A549 (cell line): ENCODE data around the gene MUC5B. TPM values are rescaled to one million over a fixed set of nuclear protein-coding genes. Genes with fewer than 3 reads are reported as not detected.

Source experiments
- ATAC-seq, 2 experiments: fragments of 200-7000 bp in 1 of 2; fragments of >200 bp in 1 of 2; cut with Nextera tagmentation in 1 of 2; cut with Tn5 transposase in 1 of 2; 3 replicates each; pipeline versions ENCODE4 v1.8.0 to v1.9.1; 2018 to 2020; ENCODE audit warnings: mild to moderate bottlenecking in 1 of 2, moderate library complexity in 1 of 2
- CTCF ChIA-PET: fragments of 300-600 bp; sonication (Branson Sonifier 250); formaldehyde crosslinking; extraction: SDS; loops from one replicate; lab custom pipeline; 2021; ENCODE audit warnings: antibody characterized with exemption, inconsistent platforms; lab: Yijun Ruan, JAX
- POLR2A ChIA-PET: fragments of 350-600 bp; formaldehyde crosslinking; extraction: SDS; loops from one replicate; lab custom pipeline; 2021; ENCODE audit warnings: antibody characterized with exemption, inconsistent platforms; lab: Yijun Ruan, JAX
- DNase-seq, 2 experiments: peaks; one replicate each; pipeline versions ENCODE4 v3.0.0 to v3.0.0-alpha.2; 2011 to 2016; ENCODE audit warnings: low read depth in 1 of 2, low spot score in 1 of 2
- FAIRE-seq: peaks from 2 replicates; lab custom pipeline; 2011; peaks lifted over from hg19 to GRCh38; lab: Jason Lieb, UNC
- H3K27ac ChIP-seq, 2 experiments: fragments of >200 bp; sonication (Bioruptor Twin); formaldehyde crosslinking; 3 replicates each; pipeline ENCODE4 v1.5.1; 2016 to 2017
- H3K4me1 ChIP-seq: fragments of >200 bp; sonication (Bioruptor Twin); formaldehyde crosslinking; 3 replicates; pipeline ENCODE4 v1.6.1; 2016
- H3K4me2 ChIP-seq: fragments of >200 bp; sonication (Bioruptor Twin); formaldehyde crosslinking; 3 replicates; pipeline ENCODE4 v1.6.1; 2016
- H3K4me3 ChIP-seq: fragments of >200 bp; sonication (Bioruptor Twin); formaldehyde crosslinking; 3 replicates; pipeline ENCODE4 v1.5.1; 2016
- H3K9me3 ChIP-seq: fragments of >200 bp; sonication (Bioruptor Twin); formaldehyde crosslinking; 3 replicates; pipeline ENCODE4 v1.6.1; 2016
- CBX8 ChIP-seq: fragments of 200-600 bp; sonication (generic); IDR thresholded peaks from 2 replicates; pipeline ENCODE4 v1.6.1; 2016
- CTCF ChIP-seq: fragments of >200 bp; sonication (Bioruptor Twin); formaldehyde crosslinking; IDR thresholded peaks from 3 replicates; pipeline ENCODE4 v1.5.1; 2016
- E2F6 ChIP-seq: IDR thresholded peaks from 2 replicates; pipeline ENCODE4 v1.6.1; 2012; ENCODE audit warnings: low read depth, borderline replicate concordance
- EHMT2 ChIP-seq: fragments of 200-600 bp; sonication (generic); IDR thresholded peaks from 2 replicates; pipeline ENCODE4 v1.6.1; 2016; ENCODE audit warnings: antibody characterized with exemption, low read depth, mild to moderate bottlenecking, moderate library complexity
- FOXS1 ChIP-seq: fragments of 250-450 bp; sonication (Bioruptor Pico); IDR thresholded peaks from 2 replicates; pipeline ENCODE4 v1.5.0; 2020; ENCODE audit warnings: mild to moderate bottlenecking, moderate library complexity
- GATA3 ChIP-seq: IDR thresholded peaks from 2 replicates; pipeline ENCODE4 v1.6.1; 2012; ENCODE audit warnings: borderline replicate concordance
- HDAC2 ChIP-seq: fragments of 200-600 bp; sonication (generic); IDR thresholded peaks from 2 replicates; pipeline ENCODE4 v1.6.1; 2016
- HES2 ChIP-seq: fragments of >200 bp; sonication (Bioruptor Twin); formaldehyde crosslinking; IDR thresholded peaks from 2 replicates; pipeline ENCODE4 v1.6.1; 2016
- HMGXB4 ChIP-seq: fragments of 250-450 bp; sonication (Bioruptor Pico); IDR thresholded peaks from 2 replicates; pipeline ENCODE4 v1.5.0; 2021; ENCODE audit warnings: mild to moderate bottlenecking, moderate library complexity, borderline replicate concordance
- HOXB5 ChIP-seq: fragments of 250-450 bp; sonication (Bioruptor Pico); IDR thresholded peaks from 2 replicates; pipeline ENCODE4 v1.5.0; 2020; ENCODE audit warnings: mild to moderate bottlenecking, moderate library complexity
- KDM5A ChIP-seq: fragments of 200-600 bp; sonication (generic); IDR thresholded peaks from 2 replicates; pipeline ENCODE4 v1.6.1; 2016; ENCODE audit warnings: antibody characterized with exemption, mild to moderate bottlenecking
- MAX ChIP-seq: IDR thresholded peaks from 2 replicates; pipeline ENCODE4 v1.6.1; 2012
- MYC ChIP-seq: IDR thresholded peaks from 2 replicates; pipeline ENCODE4 v1.6.1; 2012; ENCODE audit warnings: mild to moderate bottlenecking, inconsistent platforms, low read length, improper control_type of control experiment, borderline replicate concordance
- NR3C1 ChIP-seq: fragments of >200 bp; sonication (Bioruptor Twin); formaldehyde crosslinking; IDR thresholded peaks from 3 replicates; pipeline ENCODE4 v1.6.1; 2017
- PBX3 ChIP-seq: IDR thresholded peaks from 2 replicates; pipeline ENCODE4 v1.6.1; 2012
- PHF8 ChIP-seq: fragments of 200-600 bp; sonication (generic); IDR thresholded peaks from 2 replicates; pipeline ENCODE4 v1.6.1; 2016; ENCODE audit warnings: low read depth, mild to moderate bottlenecking, antibody characterized with exemption, moderate library complexity, borderline replicate concordance
- RARB ChIP-seq: fragments of 250-450 bp; sonication (Bioruptor Pico); IDR thresholded peaks from 2 replicates; pipeline ENCODE4 v1.8.0; 2021; ENCODE audit warnings: mild to moderate bottlenecking, moderate library complexity
- RFX5 ChIP-seq: fragments of 450-650 bp; IDR thresholded peaks from 2 replicates; pipeline ENCODE4 v1.7.1; 2014; ENCODE audit warnings: antibody characterized with exemption, mild to moderate bottlenecking, moderate library complexity
- RNF2 ChIP-seq: fragments of 200-600 bp; sonication (generic); IDR thresholded peaks from 2 replicates; pipeline ENCODE4 v1.6.1; 2016; ENCODE audit warnings: low read depth, mild to moderate bottlenecking, antibody characterized with exemption, moderate library complexity, borderline replicate concordance
- ZFP36 ChIP-seq: fragments of 450-650 bp; IDR thresholded peaks from 2 replicates; pipeline ENCODE4 v1.6.1; 2014; ENCODE audit warnings: borderline replicate concordance; ENCODE audit not compliant: partially characterized antibody
- WGBS: methylation state at CpG from one replicate; pipeline ENCODE4 v1.1.6; 2017; ENCODE audit errors: missing lambda C conversion rate; 5-methylcytosine and 5-hydroxymethylcytosine counted together
- polyA plus RNA-seq, 4 experiments: library from polyadenylated mRNA; depleted of rRNA in 3 of 4; stranded (reverse); fragments of >200 nt; fragmentation: RNase III in 1 of 4; extraction: RNeasy Plus Mini Kit Qiagen cat#74134 plus additional on column Dnase treatment in 1 of 4; gene quantifications; 2 replicates in 3 of 4; 3 replicates in 1 of 4; pipeline ENCODE4 v1.2.3, GENCODE V29; 2011 to 2017

The MUC5B gene
- polyA plus RNA-seq, 2 of the 4 experiments (the other 2 are of a cell fraction): 0.85 to 1.4 TPM

GRCh38 chr11:1303126-1303821 lies 80.4 kb downstream of the MUC5B start:
- H3K9me3 ChIP-seq: no peaks in the 10 kb centered on the region
- WGBS: 78% methylated on average over 25 of the region's 25 CpGs
- CTCF ChIA-PET: interaction anchor here (0.8 to 3.9 kb wide), 11 partner anchors 11 to 212 kb away, joined by 3 to 16 read pairs (median 4); no protein-coding TSS in a partner anchor

GRCh38 chr11:1303973-1304372 lies 81.1 kb downstream of the MUC5B start:
- POLR2A ChIA-PET: no interaction called here
- FAIRE-seq (no peak), DNase-seq (no peak), ATAC-seq (peak in 1 of 2 experiments; percentile 38; a peak in 3 of 6 replicates)
- TF ChIP-seq HDAC2 (no peak), HES2 (no peak), CBX8 (no peak), HOXB5 (CRISPR knock-in tag) (no peak), KDM5A (no peak), EHMT2 (no peak), PHF8 (no peak), PBX3 (no peak), HMGXB4 (no peak), GATA3 (no peak), RFX5 (no peak), ZFP36 (no peak), NR3C1 (no peak), FOXS1 (CRISPR knock-in tag) (no peak), RARB (CRISPR knock-in tag) (no peak), RNF2 (no peak), MYC (no peak)
- CTCF ChIA-PET: interaction anchor here (0.8 to 3.9 kb wide), 10 partner anchors 11 to 187 kb away, joined by 3 to 16 read pairs (median 4); partner anchors contain the start of gene BRSK2
- Histone ChIP-seq H3K27ac (peak overlapping the region; percentile 67 to 87), H3K4me1 (peaks cover 55% of the 10 kb centered on the region), H3K4me2 (peak overlapping the region; percentile 69), H3K4me3 (peak overlapping the region; percentile 2; the same call in 1 of the 3 replicates), H3K9me3 (no peaks in the 10 kb centered on the region)
- 62% methylated on average over 10 of the region's 10 CpGs for whole genome bisulfite sequencing

More at GRCh38 chr11:1303126-1303821, 80.4 kb downstream of the MUC5B start:
- FAIRE-seq (no peak), ATAC-seq (peak in 1 of 2 experiments; percentile 69; a peak in 3 of 6 replicates), DNase-seq (peak in 1 of 2 experiments; percentile 66)
- TF ChIP-seq MAX: peak; percentile 34; the same call in 1 of the 2 replicates
- no peak for TF ChIP-seq E2F6
- peak; percentile 46 for TF ChIP-seq CTCF
- Histone ChIP-seq H3K27ac (peak overlapping the region; percentile 67 to 87), H3K4me3 (no peak overlapping the region), H3K4me1 (peaks cover 57% of the 10 kb centered on the region), H3K4me2 (peak overlapping the region; percentile 69)
- POLR2A ChIA-PET: no interaction called here
